Fibroblast of skin of left quadriceps (primary cell): ENCODE data around the gene PCDHGB4.
"Not testable (repeated sequence)": the region's sequence is repeated elsewhere in the genome, so short reads cannot be mapped to it uniquely, and the experiment has no call there.

Experiments
- DNase-seq, 2 experiments: peaks; one replicate each; pipeline ENCODE4 v3.0.0-alpha.2; 2013; ENCODE audit warnings: low read depth in 2 of 2

PCDHGB4 gene

GRCh38 chr5:141430332-141431113 is 43.0 kb downstream of the PCDHGB4 start, which contains the start of gene PCDHGA12:
Gene PCDHGA12, plus strand, starts transcription at chr5:141430507. Its CDS starts 253 bp downstream, at chr5:141430760.
- peak; percentile 82 to 83 for DNase-seq

DNA sequence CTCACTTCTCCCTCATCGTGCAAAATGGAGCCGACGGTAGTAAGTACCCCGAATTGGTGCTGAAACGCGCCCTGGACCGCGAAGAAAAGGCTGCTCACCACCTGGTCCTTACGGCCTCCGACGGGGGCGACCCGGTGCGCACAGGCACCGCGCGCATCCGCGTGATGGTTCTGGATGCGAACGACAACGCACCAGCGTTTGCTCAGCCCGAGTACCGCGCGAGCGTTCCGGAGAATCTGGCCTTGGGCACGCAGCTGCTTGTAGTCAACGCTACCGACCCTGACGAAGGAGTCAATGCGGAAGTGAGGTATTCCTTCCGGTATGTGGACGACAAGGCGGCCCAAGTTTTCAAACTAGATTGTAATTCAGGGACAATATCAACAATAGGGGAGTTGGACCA is 43.8 kb downstream of the PCDHGB4 start:
- DNase-seq = no peak

- not testable (repeated sequence) for DNase-seq
Observed at GRCh38 chr5:141432308-141432707, 44.8 kb downstream of the PCDHGB4 start.

GRCh38 chr5:141432726-141433125 is 45.2 kb downstream of the PCDHGB4 start:
- not testable (repeated sequence) for DNase-seq

GRCh38 chr5:141434006-141434405 is 46.5 kb downstream of the PCDHGB4 start:
- no peak for DNase-seq

DNA sequence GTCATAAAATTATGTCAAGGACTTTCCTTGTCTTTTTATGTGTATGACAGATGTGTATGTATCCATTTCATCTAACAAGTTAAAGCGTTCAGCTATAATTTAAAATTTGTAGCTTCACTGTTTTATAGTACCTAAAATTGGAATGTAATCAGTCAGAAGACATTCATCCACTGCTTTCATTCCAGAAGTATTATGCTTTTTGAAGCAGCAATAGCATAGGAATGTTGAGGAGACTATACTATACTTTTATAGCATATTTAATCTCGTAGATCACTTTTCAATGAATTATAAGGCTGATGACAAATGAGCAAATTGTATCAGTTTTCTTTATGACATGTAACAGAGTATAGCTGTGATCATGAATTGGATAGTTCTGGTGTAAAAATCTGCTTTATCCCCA is 49.7 kb downstream of the PCDHGB4 start:
- no peak for DNase-seq

- no peak for DNase-seq
Observed at GRCh38 chr5:141439411-141440141, 52.1 kb downstream of the PCDHGB4 start.
